Panc1 (cell line): ENCODE results near the gene IFT22.

Experiments
- CTCF ChIP-seq: fragments of 450-650 bp; IDR thresholded peaks from 2 replicates; pipeline ENCODE4 v1.5.1; 2017; ENCODE audit warnings: mild to moderate bottlenecking
- POLR2AphosphoS5 ChIP-seq: IDR thresholded peaks from 2 replicates; pipeline ENCODE4 v1.6.1; 2012; ENCODE audit warnings: mild to moderate bottlenecking, low read depth, low read length, moderate library complexity

- TF ChIP-seq POLR2AphosphoS5 (no peak), CTCF (no peak)
Measured at GRCh38 chr7:101347477-101347876, 25.9 kb upstream of the IFT22 start.
